ENCODE data around the gene KDM4C. TPM values are rescaled to one million over a fixed set of nuclear protein-coding genes. Genes with fewer than 3 reads are reported as not detected.

The KDM4C gene
- total RNA-seq, 1 experiment from 2014 or later, result 16.2 TPM

DNA sequence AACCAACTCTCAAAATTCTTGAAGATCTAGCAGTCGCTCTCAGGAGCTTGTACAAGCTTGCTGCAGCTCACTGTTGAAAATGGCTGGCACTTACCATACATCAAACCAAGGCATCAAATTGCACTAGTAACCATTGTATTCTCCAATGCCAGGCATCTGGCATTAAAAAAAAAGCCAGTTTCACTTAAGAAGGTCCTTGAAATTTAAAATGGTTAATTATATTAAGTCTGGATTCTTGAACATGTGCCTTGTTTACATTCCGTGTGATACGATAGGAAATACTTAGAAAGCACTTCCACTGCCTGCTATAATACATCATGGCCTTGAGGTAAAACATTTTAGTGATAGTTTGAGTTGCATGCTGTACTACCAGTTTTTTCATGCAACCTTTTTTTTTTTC, 300.7 kb downstream of the KDM4C start:
- no TSS peak for BruUV-seq (replicated peaks)
- Mint-ChIP-seq H3K27me3 (ENCODE audit: unreplicated experiment) (no peaks in the 10 kb centered on the region), H3K9me3 (ENCODE audit: low read depth, unreplicated experiment) (no peaks in the 10 kb centered on the region), H3K36me3 (ENCODE audit: insufficient read depth, unreplicated experiment) (no peaks in the 10 kb centered on the region), H3K27ac (ENCODE audit: unreplicated experiment) (no peak overlapping the region), H3K4me3 (ENCODE audit: low read depth, unreplicated experiment) (no peak overlapping the region), H3K4me1 (ENCODE audit: low read depth, unreplicated experiment) (no peaks in the 10 kb centered on the region)
- DNase-seq, result no peak
- TF ChIP-seq, protein P1, sequence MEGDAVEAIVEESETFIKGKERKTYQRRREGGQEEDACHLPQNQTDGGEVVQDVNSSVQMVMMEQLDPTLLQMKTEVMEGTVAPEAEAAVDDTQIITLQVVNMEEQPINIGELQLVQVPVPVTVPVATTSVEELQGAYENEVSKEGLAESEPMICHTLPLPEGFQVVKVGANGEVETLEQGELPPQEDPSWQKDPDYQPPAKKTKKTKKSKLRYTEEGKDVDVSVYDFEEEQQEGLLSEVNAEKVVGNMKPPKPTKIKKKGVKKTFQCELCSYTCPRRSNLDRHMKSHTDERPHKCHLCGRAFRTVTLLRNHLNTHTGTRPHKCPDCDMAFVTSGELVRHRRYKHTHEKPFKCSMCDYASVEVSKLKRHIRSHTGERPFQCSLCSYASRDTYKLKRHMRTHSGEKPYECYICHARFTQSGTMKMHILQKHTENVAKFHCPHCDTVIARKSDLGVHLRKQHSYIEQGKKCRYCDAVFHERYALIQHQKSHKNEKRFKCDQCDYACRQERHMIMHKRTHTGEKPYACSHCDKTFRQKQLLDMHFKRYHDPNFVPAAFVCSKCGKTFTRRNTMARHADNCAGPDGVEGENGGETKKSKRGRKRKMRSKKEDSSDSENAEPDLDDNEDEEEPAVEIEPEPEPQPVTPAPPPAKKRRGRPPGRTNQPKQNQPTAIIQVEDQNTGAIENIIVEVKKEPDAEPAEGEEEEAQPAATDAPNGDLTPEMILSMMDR (IDR thresholded peaks at IDR 0.05; ENCODE audit: unreplicated experiment), result no peak
- intact Hi-C loops (cut with micrococcal nuclease; ENCODE audit: unreplicated experiment), result no loop called here
- CTCF ChIA-PET, result no interaction called here

DNA sequence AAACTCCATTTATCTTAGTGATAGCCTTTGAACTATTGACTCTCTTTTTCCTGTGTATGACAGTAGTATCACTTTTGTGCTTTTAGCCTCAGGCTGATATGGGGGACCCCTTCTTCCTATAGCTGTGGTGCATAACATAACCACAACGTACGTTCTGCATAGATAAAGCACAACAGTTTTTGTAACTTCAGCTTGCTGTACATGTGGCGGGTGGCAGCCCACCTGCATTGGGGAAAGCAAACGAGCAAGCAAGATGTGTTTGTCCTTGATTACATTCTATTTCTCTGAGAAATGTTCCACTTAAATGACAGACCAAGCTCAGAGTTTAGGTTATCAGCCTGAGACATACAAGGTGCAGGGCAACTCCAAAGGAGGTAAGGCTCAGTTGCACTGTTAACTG, 309.4 kb downstream of the KDM4C start:
- intact Hi-C loops (cut with micrococcal nuclease; ENCODE audit: unreplicated experiment), result no loop called here
- H3K36me3 Mint-ChIP-seq (ENCODE audit: insufficient read depth, unreplicated experiment), result no peaks in the 10 kb centered on the region
- no TSS peak for BruUV-seq (replicated peaks)
- no peak overlapping the region for H3K4me3 Mint-ChIP-seq (ENCODE audit: low read depth, unreplicated experiment)
- TF ChIP-seq, protein P1 (IDR thresholded peaks at IDR 0.05; ENCODE audit: unreplicated experiment), result no peak
- no peaks in the 10 kb centered on the region for H3K4me1 Mint-ChIP-seq (ENCODE audit: low read depth, unreplicated experiment)
- no peak overlapping the region for H3K27ac Mint-ChIP-seq (ENCODE audit: unreplicated experiment)
- H3K9me3 Mint-ChIP-seq (ENCODE audit: low read depth, unreplicated experiment), result no peaks in the 10 kb centered on the region
- H3K27me3 Mint-ChIP-seq (ENCODE audit: unreplicated experiment), result no peaks in the 10 kb centered on the region
- CTCF ChIA-PET, result interaction anchor here (0.6 kb wide), 1 partner anchor 253 kb away, joined by 3 read pairs; no protein-coding TSS in a partner anchor
- no peak for DNase-seq

DNA sequence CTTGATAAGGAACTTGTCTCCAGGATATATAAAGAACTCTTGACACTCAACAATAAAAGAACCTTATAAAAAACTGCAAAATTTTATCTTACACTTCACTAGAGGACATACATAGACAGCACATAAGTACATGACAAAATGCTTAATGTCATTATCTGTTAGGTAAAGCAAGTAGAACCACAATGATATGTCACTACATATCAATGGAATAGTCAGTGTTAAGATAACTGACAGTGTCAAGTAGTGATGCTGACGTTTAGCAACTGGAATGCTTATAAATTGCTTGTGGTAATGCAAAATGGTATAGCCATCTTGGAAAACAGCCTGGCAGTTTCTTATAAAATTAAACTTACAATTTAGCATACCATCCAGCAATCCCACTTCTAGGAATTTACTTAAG, 314.1 kb downstream of the KDM4C start:
- CTCF ChIA-PET, result no interaction called here
- Mint-ChIP-seq H3K36me3 (ENCODE audit: insufficient read depth, unreplicated experiment) (no peaks in the 10 kb centered on the region), H3K4me3 (ENCODE audit: low read depth, unreplicated experiment) (no peak overlapping the region), H3K9me3 (ENCODE audit: low read depth, unreplicated experiment) (no peaks in the 10 kb centered on the region), H3K27ac (ENCODE audit: unreplicated experiment) (no peak overlapping the region), H3K27me3 (ENCODE audit: unreplicated experiment) (no peaks in the 10 kb centered on the region), H3K4me1 (ENCODE audit: low read depth, unreplicated experiment) (no peaks in the 10 kb centered on the region)
- DNase-seq, result no peak
- BruUV-seq (replicated peaks), result no TSS peak
- TF ChIP-seq, protein P1 (IDR thresholded peaks at IDR 0.05; ENCODE audit: unreplicated experiment), result no peak
- intact Hi-C loops (cut with micrococcal nuclease; ENCODE audit: unreplicated experiment), result no loop called here

DNA sequence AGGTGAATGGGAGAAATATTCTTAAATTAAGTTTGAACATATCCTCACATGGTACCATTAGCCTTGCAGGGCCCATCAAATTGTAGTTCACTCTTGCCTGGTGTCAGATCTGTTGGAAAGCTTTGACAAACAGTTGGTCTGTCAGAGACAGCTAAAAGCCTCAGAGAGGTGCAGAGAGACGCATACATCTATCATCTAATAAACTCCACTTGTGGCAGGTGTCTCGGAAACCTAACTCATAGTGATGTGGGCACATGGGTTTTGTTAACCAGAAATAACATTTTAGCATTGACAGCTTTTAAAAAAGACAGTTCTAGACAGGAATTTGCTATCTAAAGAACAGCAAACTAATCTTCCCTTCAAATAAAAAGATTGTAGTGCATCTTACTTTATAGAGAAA, 315.9 kb downstream of the KDM4C start:
- H3K4me1 Mint-ChIP-seq (ENCODE audit: low read depth, unreplicated experiment), result no peaks in the 10 kb centered on the region
- no peak overlapping the region for H3K27ac Mint-ChIP-seq (ENCODE audit: unreplicated experiment)
- no peaks in the 10 kb centered on the region for H3K27me3 Mint-ChIP-seq (ENCODE audit: unreplicated experiment)
- no peak for DNase-seq
- no peaks in the 10 kb centered on the region for H3K9me3 Mint-ChIP-seq (ENCODE audit: low read depth, unreplicated experiment)
- CTCF ChIA-PET, result interaction anchor here (0.9 kb wide), 1 partner anchor 72 kb away, joined by 3 read pairs; no protein-coding TSS in a partner anchor
- intact Hi-C loops (cut with micrococcal nuclease; ENCODE audit: unreplicated experiment), result no loop called here
- H3K4me3 Mint-ChIP-seq (ENCODE audit: low read depth, unreplicated experiment), result no peak overlapping the region
- H3K36me3 Mint-ChIP-seq (ENCODE audit: insufficient read depth, unreplicated experiment), result no peaks in the 10 kb centered on the region
- TF ChIP-seq, protein P1 (IDR thresholded peaks at IDR 0.05; ENCODE audit: unreplicated experiment), result no peak
- no TSS peak for BruUV-seq (replicated peaks)
